ENCODE measurements around the gene NT5C2.
"Not testable (repeated sequence)": the region's sequence is repeated elsewhere in the genome, so short reads cannot be mapped to it uniquely, and the experiment has no call there.

Gene NT5C2

GRCh38 chr10:103184615-103185014, 8.5 kb downstream of the NT5C2 start:
- TF ChIP-seq ZFX (IDR thresholded peaks at IDR 0.05; ENCODE audit: borderline replicate concordance) (no peak), CTCF (IDR thresholded peaks at IDR 0.05) (no peak)
- no peak overlapping the region for H3K27ac ChIP-seq

- not testable (repeated sequence) for H3K27ac ChIP-seq
These were observed 9.1 kb downstream of the NT5C2 start for GRCh38 chr10:103183991-103184451.

- no peak overlapping the region for H3K27ac ChIP-seq
- no peak for TF ChIP-seq ZFX (IDR thresholded peaks at IDR 0.05; ENCODE audit: borderline replicate concordance)
- TF ChIP-seq CTCF (IDR thresholded peaks at IDR 0.05), result no peak
These were observed 11.8 kb downstream of the NT5C2 start for GRCh38 chr10:103181244-103181643.

- no peak for TF ChIP-seq ZFX (IDR thresholded peaks at IDR 0.05; ENCODE audit: borderline replicate concordance)
- no peak overlapping the region for H3K27ac ChIP-seq
These were observed 12.6 kb downstream of the NT5C2 start for GRCh38 chr10:103180491-103180890.

GRCh38 chr10:103177123-103177522, 15.9 kb downstream of the NT5C2 start:
- TF ChIP-seq ZFX (IDR thresholded peaks at IDR 0.05; ENCODE audit: borderline replicate concordance), result no peak
- no peak for TF ChIP-seq CTCF (IDR thresholded peaks at IDR 0.05)
- no peak overlapping the region for H3K27ac ChIP-seq

- no peak for TF ChIP-seq CTCF (IDR thresholded peaks at IDR 0.05)
- TF ChIP-seq ZFX (IDR thresholded peaks at IDR 0.05; ENCODE audit: borderline replicate concordance), result no peak
- no peak overlapping the region for H3K27ac ChIP-seq
These were observed 17.3 kb downstream of the NT5C2 start for GRCh38 chr10:103175580-103176285.

GRCh38 chr10:103174324-103174723, 18.7 kb downstream of the NT5C2 start:
- not testable (repeated sequence) for H3K27ac ChIP-seq

GRCh38 chr10:103171278-103171677, 21.8 kb downstream of the NT5C2 start:
- no peak overlapping the region for H3K27ac ChIP-seq
- TF ChIP-seq CTCF (IDR thresholded peaks at IDR 0.05) (no peak), ZFX (IDR thresholded peaks at IDR 0.05; ENCODE audit: borderline replicate concordance) (no peak)

- no peak overlapping the region for H3K27ac ChIP-seq
- TF ChIP-seq ZFX (IDR thresholded peaks at IDR 0.05; ENCODE audit: borderline replicate concordance), result no peak
These were observed 24.6 kb downstream of the NT5C2 start for GRCh38 chr10:103168438-103168837.

GRCh38 chr10:103167554-103167953, 25.5 kb downstream of the NT5C2 start:
- not testable (repeated sequence) for H3K27ac ChIP-seq
